Right lobe of liver (tissue), 4 donors: ENCODE results near the gene PSMB2.

ENCODE experiments used
- POLR2A ChIP-seq: fragments of 450-650 bp; IDR thresholded peaks from one replicate; pipeline ENCODE4 v1.6.1; 2017; ENCODE audit warnings: antibody characterized with exemption, mild to moderate bottlenecking
- TF ChIP-seq, protein P1 (sequence below), 4 donors: fragments of 200-600 bp in 3 of 4; fragments of 450-650 bp in 1 of 4; IDR thresholded peaks; one replicate each; pipeline versions ENCODE4 v1.5.1 to v1.8.0; 2016 to 2022; ENCODE audit warnings: antibody characterized with exemption in 4 of 4, mild to moderate bottlenecking in 2 of 4
- donor health status: DM: no; HTN: no; CAD: no.
- donor health status: DM: no; HTN: no; CAD: no.
- donor health status: DM: no; HTN: yes; CAD: no.

DNA sequence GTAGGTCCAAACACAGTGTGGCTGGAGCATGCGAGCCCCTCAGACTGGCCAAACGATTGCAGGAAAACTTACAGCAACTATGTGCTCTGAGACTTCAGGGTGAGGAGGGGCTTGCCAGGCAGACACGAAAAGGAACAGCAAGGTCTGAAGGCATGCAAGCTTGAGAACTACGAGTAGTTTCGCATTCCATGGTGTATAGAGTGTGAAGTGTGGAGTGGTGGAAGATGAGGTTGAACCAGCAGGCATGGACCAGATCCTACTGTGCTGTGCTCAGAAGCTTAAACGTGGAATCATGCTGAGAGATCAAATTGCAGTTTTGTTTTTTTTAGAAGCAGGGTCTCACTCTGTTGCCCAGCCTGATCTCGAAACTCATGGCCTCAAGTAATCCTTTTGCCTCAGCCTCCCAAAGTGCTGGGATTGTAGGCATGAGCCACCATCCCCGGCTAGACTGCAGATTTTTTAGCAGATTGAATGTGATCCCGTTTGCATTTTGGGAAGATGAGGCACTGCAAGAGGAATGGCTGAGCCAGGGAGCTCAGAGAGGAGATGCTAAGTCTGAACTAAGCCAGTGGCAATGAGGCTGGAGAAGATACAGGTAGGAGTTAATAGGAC is 73.3 kb downstream of the PSMB2 start:
- TF ChIP-seq, protein P1, sequence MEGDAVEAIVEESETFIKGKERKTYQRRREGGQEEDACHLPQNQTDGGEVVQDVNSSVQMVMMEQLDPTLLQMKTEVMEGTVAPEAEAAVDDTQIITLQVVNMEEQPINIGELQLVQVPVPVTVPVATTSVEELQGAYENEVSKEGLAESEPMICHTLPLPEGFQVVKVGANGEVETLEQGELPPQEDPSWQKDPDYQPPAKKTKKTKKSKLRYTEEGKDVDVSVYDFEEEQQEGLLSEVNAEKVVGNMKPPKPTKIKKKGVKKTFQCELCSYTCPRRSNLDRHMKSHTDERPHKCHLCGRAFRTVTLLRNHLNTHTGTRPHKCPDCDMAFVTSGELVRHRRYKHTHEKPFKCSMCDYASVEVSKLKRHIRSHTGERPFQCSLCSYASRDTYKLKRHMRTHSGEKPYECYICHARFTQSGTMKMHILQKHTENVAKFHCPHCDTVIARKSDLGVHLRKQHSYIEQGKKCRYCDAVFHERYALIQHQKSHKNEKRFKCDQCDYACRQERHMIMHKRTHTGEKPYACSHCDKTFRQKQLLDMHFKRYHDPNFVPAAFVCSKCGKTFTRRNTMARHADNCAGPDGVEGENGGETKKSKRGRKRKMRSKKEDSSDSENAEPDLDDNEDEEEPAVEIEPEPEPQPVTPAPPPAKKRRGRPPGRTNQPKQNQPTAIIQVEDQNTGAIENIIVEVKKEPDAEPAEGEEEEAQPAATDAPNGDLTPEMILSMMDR (IDR thresholded peaks at IDR 0.05), result no peak
- no peak for TF ChIP-seq POLR2A
